ENCODE measurements around the gene FIBP. TPM values are rescaled to one million over a fixed set of nuclear protein-coding genes. Genes with fewer than 3 reads are reported as not detected.
A peak's percentile ranks its signal among the peaks of the same experiment; 100 is the strongest.

The FIBP gene
- 108 TPM for polyA plus RNA-seq (2013, experiment 1 of 2; ENCODE audit: insufficient read length)
- polyA plus RNA-seq (2013, experiment 2 of 2; ENCODE audit: insufficient read length), result 91.7 TPM

- peak; percentile 97 for DNase-seq
Observed at GRCh38 chr11:65888163-65888814, at the start of gene FIBP. FIBP (minus strand) TSS chr11:65888471; CDS start chr11:65888418, 53 bp downstream.

- no peak for DNase-seq
Observed at GRCh38 chr11:65937766-65938165, 49.5 kb upstream of the FIBP start.

DNA sequence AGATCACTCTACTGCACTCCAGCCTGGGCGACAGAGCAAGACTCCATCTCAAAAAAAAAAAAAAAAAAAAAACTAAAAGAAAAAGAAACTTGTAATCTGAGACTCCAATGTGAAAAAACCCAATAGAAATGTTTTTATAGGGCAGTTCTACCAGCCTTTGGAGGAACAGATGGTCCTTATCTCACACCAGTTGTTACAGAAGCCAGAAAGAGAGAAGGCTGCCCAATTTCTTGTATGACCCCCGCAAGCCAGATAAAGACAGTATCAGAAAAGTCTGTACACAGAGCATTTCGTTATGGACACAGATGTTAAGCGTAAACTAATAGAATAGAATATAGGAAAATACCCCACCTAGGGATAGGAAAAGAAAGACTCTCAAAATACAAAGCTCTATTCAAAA lies 45.7 kb upstream of the FIBP start:
- no peak for DNase-seq

GRCh38 chr11:65932558-65932919 lies 44.3 kb upstream of the FIBP start:
- peak; percentile 45 for DNase-seq

- no peak for DNase-seq
Observed at GRCh38 chr11:65931773-65932557, 43.7 kb upstream of the FIBP start.

DNA sequence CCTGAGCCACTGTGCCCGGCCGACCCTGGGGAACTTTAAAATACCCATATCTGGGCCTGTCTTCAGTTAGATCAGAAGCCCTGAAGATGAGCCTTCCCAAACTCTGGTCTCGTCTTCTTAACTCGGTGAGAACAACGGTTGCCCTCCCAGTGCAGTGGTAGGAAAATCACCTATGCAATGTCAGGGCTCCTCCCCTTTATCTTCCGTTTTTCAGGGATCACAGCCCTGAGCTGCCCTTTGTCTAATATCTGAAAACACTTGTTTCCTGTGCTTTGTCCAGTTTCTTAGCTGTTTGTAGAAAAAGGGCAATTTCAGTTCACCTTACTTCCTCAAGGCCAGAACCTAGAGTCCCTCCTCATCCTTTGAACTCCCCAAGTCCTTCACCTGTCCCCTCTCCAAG lies 40.4 kb upstream of the FIBP start:
- no peak for DNase-seq

DNA sequence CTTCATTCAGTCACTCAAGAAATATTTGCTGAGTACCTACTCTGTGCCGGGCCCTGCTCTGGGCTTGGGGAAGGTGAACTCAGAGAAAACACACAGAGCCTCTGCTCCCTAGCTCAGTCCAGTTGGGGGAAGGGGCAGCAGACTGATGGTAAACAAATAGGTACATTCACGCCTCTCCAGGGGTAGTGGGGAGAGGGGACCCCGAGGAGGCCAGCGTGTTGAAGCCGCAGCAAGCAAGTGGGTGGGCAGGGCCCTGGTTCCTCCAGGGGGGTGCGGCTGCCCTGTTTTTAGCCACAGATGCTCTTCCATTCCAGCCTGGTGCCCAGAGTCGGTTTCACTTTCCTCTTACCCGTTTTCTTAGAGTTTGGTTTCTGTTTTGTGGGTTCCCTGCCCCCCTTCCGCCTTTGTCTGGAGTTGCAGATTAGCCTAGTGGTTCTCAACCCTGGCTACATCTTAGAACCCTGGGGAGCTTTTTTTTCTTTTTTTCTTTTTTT lies 39.7 kb upstream of the FIBP start:
- no peak for DNase-seq

GRCh38 chr11:65925397-65925796 lies 37.1 kb upstream of the FIBP start:
- no peak for DNase-seq

DNA sequence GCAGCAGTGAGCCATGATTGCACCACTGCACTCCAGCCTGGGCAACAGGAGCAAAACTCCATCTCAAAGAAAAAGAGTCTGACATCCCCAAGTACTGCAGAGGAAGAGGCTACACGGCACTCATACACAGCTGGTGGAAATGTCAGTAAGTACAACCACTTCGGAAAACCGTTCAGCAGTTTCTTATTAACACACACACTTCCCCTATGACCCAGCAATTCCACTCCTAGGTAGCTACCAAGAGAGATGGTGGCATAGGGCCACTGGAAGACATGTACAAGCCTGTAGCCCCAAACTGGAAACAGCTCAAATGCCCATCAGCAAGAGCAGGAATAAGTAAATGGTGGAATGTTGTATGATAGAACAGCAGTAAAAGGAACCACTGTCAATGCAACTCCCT lies 34.3 kb upstream of the FIBP start:
- no peak for DNase-seq

DNA sequence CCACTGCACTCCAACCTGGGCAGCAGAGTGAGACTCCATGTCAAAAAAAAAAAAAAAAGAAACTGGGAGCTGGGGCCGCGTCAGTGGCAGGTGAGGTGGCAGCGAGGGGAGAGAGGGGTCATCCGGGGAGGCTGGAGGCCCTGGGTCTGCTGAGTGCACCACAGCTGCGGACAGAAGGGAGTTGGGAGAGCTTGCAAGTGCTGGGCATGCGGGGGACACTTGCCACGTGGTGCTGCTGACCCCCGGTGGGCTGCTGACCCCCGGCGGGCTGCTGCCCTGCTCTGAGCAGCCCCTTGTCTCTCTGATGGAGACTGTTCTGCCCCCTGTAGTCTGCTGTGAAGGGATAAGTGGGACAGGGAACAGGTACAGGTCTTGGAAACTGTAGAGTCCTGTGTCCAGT lies 33.6 kb upstream of the FIBP start:
- no peak for DNase-seq

DNA sequence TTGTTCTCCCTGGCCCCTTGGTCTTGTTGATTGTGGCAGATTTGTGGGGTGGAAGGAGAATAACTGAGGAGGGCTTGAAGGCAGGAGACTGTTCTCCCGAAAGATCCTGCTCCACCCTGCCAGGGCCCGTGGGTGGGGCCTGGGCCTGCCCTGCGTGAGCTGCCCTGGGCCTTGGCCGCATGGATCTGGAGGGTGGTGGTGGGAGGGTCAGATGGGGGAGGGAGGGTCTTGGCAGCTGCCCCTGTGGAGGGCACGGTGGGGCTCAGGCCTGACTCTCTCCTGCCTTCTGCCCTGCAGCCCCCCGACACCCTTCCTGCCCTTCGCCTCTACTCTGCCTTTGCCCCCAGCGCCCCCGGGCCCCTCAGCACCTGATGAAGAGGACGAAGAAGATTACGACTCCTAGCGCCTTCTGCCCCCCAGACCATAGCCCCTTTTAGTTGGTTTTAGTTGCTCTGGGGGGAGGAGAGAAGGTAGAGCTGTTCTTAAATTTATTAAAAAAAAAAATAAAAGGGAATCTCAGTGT lies 32.8 kb upstream of the FIBP start:
- no peak for DNase-seq

- no peak for DNase-seq
Observed at GRCh38 chr11:65920372-65920802, 32.1 kb upstream of the FIBP start.

DNA sequence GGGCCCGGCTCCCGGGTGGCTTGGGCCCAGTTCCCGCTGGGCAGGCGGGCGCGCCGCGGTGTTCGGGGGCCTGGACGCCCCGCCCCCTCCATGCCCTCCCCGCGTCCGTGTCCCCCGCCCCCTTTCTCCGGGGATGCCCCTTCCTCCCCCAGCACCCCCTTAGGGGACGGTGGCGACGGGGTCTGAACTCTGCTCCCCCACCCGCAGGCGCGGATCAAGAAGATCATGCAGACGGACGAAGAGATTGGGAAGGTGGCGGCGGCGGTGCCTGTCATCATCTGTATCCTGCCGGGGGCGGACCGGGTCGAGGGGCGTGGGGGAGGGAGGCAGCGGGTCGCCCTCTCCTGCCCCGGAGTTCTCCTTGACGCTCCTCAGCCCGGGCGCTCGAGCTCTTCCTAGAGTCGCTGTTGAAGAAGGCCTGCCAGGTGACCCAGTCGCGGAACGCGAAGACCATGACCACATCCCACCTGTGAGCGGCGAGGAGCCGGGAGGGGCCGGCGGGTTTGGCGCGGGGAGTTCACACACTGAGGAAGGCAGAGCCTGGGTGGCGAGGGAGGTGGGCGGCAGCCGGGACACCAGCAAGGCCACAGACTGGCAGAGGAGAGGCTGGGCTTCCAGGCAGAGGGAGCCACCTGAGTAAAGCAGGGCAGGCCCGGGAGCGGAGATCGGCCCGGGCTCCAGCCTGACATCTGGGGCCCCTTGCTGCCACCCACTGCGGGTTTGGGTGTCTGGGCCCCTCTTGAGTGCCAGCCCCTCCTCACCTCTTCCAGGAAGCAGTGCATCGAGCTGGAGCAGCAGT lies 31.5 kb upstream of the FIBP start:
- peak; percentile 21 for DNase-seq

- peak; percentile 98 for DNase-seq
Observed at GRCh38 chr11:65919141-65919572, 30.9 kb upstream of the FIBP start, which contains the start of gene DRAP1. DRAP1 (plus strand) TSS chr11:65919426; CDS start chr11:65919502, 76 bp downstream.

DNA sequence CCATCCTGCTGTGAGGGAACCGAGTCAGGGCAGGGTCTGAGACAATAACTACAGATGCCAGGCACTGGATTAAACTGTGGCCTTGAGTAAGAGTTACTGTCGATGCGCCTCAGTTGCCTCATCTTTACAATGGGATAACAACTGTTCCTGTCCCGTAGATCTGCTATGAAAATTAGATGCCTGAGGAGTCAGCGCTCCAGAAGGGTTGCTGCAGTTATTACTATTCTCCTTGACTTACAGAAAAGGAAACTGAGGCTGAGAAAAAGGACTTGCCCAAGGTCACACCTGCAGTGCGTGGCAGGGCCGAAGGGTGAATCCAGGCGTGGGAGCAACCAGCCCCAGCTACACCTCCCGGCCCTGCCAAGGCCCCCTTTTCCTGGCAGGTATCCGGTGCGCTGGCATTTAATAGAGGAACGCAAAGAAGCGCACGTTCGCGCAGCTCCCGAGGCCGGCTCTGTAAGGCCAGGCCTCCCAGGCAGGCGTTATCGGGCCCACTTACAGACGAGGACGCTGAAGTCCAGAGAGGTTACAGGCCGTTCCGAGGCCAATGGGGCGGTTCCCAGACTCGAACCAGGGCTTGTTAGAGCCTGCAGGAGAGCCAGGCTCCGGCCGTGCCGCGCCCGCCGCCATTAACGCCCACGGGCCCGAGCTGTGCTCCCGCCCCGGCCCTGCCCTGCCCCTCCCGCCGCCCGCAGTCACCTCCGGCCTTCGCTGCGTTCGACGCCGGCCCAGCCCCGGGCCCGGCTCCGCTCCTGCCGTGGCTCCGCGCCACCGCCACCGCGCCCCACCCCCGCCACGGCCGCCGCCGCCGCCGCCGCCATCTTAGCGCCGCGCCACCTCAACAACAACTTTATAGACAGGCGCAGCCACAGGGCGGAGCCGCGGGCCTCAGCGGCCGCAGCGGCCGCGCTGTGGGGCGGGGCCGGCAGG lies 30.2 kb upstream of the FIBP start, which contains the start of gene C11orf68:
Gene C11orf68, minus strand, starts transcription at position 852 of the 930 bp plus-strand sequence. Its CDS starts 31 bp downstream, at position 821.
- DNase-seq, result no peak

DNA sequence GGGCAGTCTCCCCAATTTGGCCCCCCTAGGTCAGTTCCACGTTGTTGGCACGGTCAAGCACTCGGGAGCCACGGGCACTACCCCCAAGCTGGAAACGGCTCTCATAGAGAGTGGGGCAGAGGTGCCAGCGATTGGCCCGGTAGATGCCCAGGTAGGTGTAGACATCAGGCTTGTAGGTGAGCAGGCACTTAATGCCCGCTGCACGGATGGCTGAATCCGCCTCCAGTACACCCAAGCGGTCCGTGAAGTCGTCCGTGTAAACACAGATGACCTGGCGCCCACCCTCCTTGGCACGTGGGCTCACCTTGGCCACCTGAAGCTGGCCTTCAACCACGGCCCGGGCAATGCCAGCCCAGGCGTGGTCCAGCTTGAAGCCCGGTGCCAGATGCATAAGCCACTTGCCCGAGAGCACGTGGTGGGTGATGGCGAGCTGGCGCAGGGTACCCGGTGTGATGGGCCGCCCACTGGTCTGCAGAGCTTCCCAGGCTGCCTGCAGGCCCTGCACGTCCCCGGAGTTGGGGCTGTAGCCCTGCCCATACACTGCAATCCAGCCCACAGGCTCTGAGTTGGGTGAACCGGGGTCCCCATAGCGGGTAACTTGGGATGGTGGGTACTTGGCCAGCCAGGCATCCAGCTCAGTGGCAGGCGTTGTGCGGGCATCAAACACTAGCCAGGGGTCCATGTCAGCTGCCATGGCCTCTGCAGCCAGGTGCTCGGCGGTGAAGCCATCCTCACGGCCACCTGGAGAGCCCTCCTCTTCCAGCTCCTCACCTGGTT lies 29.4 kb upstream of the FIBP start:
- DNase-seq, result no peak

DNA sequence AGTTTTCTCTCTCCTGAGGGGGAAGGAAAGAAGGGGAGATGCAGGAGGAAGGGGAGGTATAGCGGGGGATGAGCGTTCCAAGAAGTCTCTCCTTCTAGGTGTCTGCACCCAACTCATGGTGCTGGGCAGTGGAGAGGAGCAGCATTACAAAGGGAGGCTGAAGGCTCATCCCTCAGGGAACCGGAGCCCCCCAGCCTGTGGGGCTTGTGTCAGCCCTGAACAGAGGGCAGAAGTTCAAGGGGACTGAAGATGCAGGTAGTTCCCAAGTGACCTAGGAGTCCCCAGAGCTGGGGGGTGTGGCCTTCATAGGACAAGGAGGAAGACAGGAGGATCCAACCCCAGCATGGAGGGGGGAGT lies 28.8 kb upstream of the FIBP start:
- no peak for DNase-seq

GRCh38 chr11:65916391-65916790 lies 28.1 kb upstream of the FIBP start:
- no peak for DNase-seq

- DNase-seq, result peak; percentile 99
Observed at GRCh38 chr11:65915821-65916251, 27.6 kb upstream of the FIBP start.

- no peak for DNase-seq
Observed at GRCh38 chr11:65915101-65915820, 27.0 kb upstream of the FIBP start.
